Retina (tissue), 1 donor: Measurements from ENCODE around the gene TUBB4B.
"Not testable (repeated sequence)": the region's sequence is repeated elsewhere in the genome, so short reads cannot be mapped to it uniquely, and the experiment has no call there.

ENCODE experiments used
- DNase-seq: peaks from one replicate; pipeline ENCODE4 v3.0.0-alpha.2; 2016

Gene TUBB4B

GRCh38 chr9:137253717-137254623 is 12.9 kb downstream of the TUBB4B start:
- DNase-seq = no peak

GRCh38 chr9:137254624-137255447 is 13.7 kb downstream of the TUBB4B start, which contains the start of gene NELFB:
Gene NELFB (plus strand): TSS chr9:137255327.
- DNase-seq = peak; percentile 94

- peak; percentile 58 for DNase-seq
Measured at GRCh38 chr9:137255448-137256114, 14.5 kb downstream of the TUBB4B start.

- no peak for DNase-seq
Measured at GRCh38 chr9:137256362-137256761, 15.3 kb downstream of the TUBB4B start.

- no peak for DNase-seq
Measured at GRCh38 chr9:137256856-137257255, 15.8 kb downstream of the TUBB4B start.

GRCh38 chr9:137262173-137262908 is 21.3 kb downstream of the TUBB4B start:
- not testable (repeated sequence) for DNase-seq

GRCh38 chr9:137262909-137263285 is 21.8 kb downstream of the TUBB4B start:
- DNase-seq = no peak

GRCh38 chr9:137263506-137263905 is 22.4 kb downstream of the TUBB4B start:
- DNase-seq = no peak

- no peak for DNase-seq
Measured at GRCh38 chr9:137264067-137264466, 23.0 kb downstream of the TUBB4B start.

- DNase-seq = no peak
Measured at GRCh38 chr9:137265496-137266161, 24.5 kb downstream of the TUBB4B start.

- no peak for DNase-seq
Measured at GRCh38 chr9:137266162-137266527, 25.1 kb downstream of the TUBB4B start.

GRCh38 chr9:137266585-137267453 is 25.7 kb downstream of the TUBB4B start:
- DNase-seq = no peak

GRCh38 chr9:137267933-137268355 is 26.9 kb downstream of the TUBB4B start:
- DNase-seq = no peak

- DNase-seq = no peak
Measured at GRCh38 chr9:137268538-137269201, 27.6 kb downstream of the TUBB4B start.

GRCh38 chr9:137269231-137269772 is 28.2 kb downstream of the TUBB4B start:
- DNase-seq = no peak

- DNase-seq = no peak
Measured at GRCh38 chr9:137270929-137271695, 30.0 kb downstream of the TUBB4B start.

- no peak for DNase-seq
Measured at GRCh38 chr9:137271696-137272076, 30.6 kb downstream of the TUBB4B start.

GRCh38 chr9:137272241-137273094 is 31.4 kb downstream of the TUBB4B start:
- DNase-seq = no peak
